ENCODE measurements around the gene GLUL. TPM values are rescaled to one million over a fixed set of nuclear protein-coding genes. Genes with fewer than 3 reads are reported as not detected.
"Not testable (repeated sequence)": the region's sequence is repeated elsewhere in the genome, so short reads cannot be mapped to it uniquely, and the experiment has no call there.

The GLUL gene
- total and polyA plus RNA-seq, 2 donors (not counting 1 experiment from before 2014, with no cell fraction given): 38.9 to 44.2 TPM

DNA sequence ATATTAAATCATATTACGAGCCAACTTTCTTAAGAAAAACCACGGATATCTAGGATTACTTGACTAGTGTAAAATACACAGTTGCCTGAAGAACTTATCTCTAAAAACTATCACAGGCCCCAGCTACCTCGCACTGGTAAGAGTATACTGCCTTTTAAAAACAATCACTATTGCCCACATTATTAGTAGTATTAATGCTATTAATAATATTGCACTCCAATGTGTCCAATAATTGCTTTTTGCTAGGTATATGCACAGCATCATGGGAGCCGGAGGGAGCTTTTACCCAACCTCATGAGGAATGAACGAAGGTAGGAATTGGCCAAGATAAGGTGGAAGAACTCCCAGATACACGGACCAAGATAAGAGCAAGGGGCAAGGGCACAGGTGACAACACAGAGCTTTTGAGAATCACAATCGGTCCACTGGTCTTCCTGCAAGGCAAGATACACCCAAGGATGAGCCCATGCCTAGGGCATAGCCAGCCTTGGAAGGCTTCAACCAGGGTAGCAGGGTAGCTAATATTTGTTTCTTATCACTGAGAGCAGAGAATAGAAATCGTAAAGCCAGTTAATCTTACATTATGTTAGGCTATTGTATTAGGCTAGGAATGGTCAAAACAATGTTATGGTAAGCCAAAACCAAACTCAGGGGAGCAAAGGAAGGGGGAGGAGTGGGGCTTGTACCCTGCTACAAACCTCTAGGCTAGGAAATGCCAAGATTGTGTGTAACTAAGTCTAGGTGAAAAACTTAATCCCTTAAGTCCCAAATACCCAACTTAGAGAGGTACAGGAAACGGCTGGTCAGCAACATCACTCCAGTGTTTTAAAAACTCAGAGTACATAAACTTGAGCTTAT is 9.4 kb downstream of the GLUL start:
- Histone ChIP-seq H3K79me2 (ENCODE audit: control insufficient read depth, insufficient read depth, low read length) (no peaks in the 10 kb centered on the region), H2AFZ (ENCODE audit: insufficient read depth, low read depth, low read length, poor library complexity, severe bottlenecking) (no peak overlapping the region), H3K4me2 (replicated peaks; ENCODE audit: low read depth, low read length, poor library complexity, severe bottlenecking) (no peak overlapping the region), H3K27ac (ENCODE audit: low read length in 2 of 2) (no peak overlapping the region), H4K20me1 (ENCODE audit: control insufficient read depth, insufficient read depth, low read length, poor library complexity, severe bottlenecking) (no peaks in the 10 kb centered on the region), H3K27me3 (replicated peaks in 1 of 4; ENCODE audit: control extremely low read depth in 1 of 4, control insufficient read depth in 3 of 4, insufficient read depth in 4 of 4, low read length in 3 of 4) (no peaks in the 10 kb centered on the region), H3K36me3 (replicated peaks in 1 of 2; ENCODE audit: control extremely low read depth in 1 of 2, control insufficient read depth in 1 of 2, extremely low read depth in 1 of 2, insufficient read depth in 2 of 2, low read length in 1 of 2) (peaks cover 3 to 33% of the 10 kb centered on the region in 2 experiments), H3K9me3 (ENCODE audit: control extremely low read depth in 1 of 3, control insufficient read depth in 2 of 3, insufficient read depth in 1 of 3, low read length in 2 of 3) (no peaks in the 10 kb centered on the region), H3K4me1 (ENCODE audit: control insufficient read depth in 2 of 2, insufficient read depth in 2 of 2, low read length in 2 of 2) (no peaks in the 10 kb centered on the region), H3K4me3 (ENCODE audit: control extremely low read depth in 1 of 5, extremely low read depth in 1 of 5, insufficient read depth in 1 of 5, low read depth in 2 of 5, low read length in 4 of 5) (no peak overlapping the region), H3K9ac (ENCODE audit: low read length) (no peak overlapping the region)
- POLR2A ChIA-PET: interaction anchor here (0.6 kb wide), 1 partner anchor 9 kb away, joined by 7 read pairs; the partner anchor contains the start of gene GLUL
- WGBS (ENCODE audit: insufficient coverage): 96% methylated on average over 4 of the region's 9 CpGs
- H3K4me1 Mint-ChIP-seq: no peaks in the 10 kb centered on the region
- no peaks in the 10 kb centered on the region for H3K27me3 Mint-ChIP-seq
- TF ChIP-seq EZH2 (IDR thresholded peaks at IDR 0.05; ENCODE audit: borderline replicate concordance, insufficient read depth, low read depth, low read length, poor library complexity, severe bottlenecking): no peak
- TF ChIP-seq, protein P1, sequence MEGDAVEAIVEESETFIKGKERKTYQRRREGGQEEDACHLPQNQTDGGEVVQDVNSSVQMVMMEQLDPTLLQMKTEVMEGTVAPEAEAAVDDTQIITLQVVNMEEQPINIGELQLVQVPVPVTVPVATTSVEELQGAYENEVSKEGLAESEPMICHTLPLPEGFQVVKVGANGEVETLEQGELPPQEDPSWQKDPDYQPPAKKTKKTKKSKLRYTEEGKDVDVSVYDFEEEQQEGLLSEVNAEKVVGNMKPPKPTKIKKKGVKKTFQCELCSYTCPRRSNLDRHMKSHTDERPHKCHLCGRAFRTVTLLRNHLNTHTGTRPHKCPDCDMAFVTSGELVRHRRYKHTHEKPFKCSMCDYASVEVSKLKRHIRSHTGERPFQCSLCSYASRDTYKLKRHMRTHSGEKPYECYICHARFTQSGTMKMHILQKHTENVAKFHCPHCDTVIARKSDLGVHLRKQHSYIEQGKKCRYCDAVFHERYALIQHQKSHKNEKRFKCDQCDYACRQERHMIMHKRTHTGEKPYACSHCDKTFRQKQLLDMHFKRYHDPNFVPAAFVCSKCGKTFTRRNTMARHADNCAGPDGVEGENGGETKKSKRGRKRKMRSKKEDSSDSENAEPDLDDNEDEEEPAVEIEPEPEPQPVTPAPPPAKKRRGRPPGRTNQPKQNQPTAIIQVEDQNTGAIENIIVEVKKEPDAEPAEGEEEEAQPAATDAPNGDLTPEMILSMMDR (IDR thresholded peaks at IDR 0.05): no peak
- CTCF ChIA-PET: interaction anchor here (1.1 to 3.3 kb wide), 2 partner anchors 14 to 19 kb away, joined by 3 to 14 read pairs; no protein-coding TSS in a partner anchor
- DNase-seq (no peak), ATAC-seq (ENCODE audit: low read depth) (no peak)
- H3K4me3 Mint-ChIP-seq: no peak overlapping the region
- H3K27ac Mint-ChIP-seq: no peak overlapping the region
- intact Hi-C loops (cut with micrococcal nuclease): no loop called here
- no peaks in the 10 kb centered on the region for H3K9me3 Mint-ChIP-seq (ENCODE audit: insufficient read depth)

- CTCF ChIA-PET: interaction anchor here (3.3 kb wide), 1 partner anchor 16 kb away, joined by 14 read pairs; no protein-coding TSS in a partner anchor
- Histone ChIP-seq H4K20me1 (ENCODE audit: control insufficient read depth, insufficient read depth, low read length, poor library complexity, severe bottlenecking) (no peaks in the 10 kb centered on the region), H3K79me2 (ENCODE audit: control insufficient read depth, insufficient read depth, low read length) (no peaks in the 10 kb centered on the region), H3K36me3 (replicated peaks in 1 of 2; ENCODE audit: control extremely low read depth in 1 of 2, control insufficient read depth in 1 of 2, extremely low read depth in 1 of 2, insufficient read depth in 2 of 2, low read length in 1 of 2) (peaks cover 3 to 15% of the 10 kb centered on the region in 2 experiments), H3K4me1 (ENCODE audit: control insufficient read depth in 2 of 2, insufficient read depth in 2 of 2, low read length in 2 of 2) (no peaks in the 10 kb centered on the region), H3K4me3 (ENCODE audit: control extremely low read depth in 1 of 5, extremely low read depth in 1 of 5, insufficient read depth in 1 of 5, low read depth in 2 of 5, low read length in 4 of 5) (no peak overlapping the region), H3K27me3 (replicated peaks in 1 of 4; ENCODE audit: control extremely low read depth in 1 of 4, control insufficient read depth in 3 of 4, insufficient read depth in 4 of 4, low read length in 3 of 4) (no peaks in the 10 kb centered on the region), H3K9ac (ENCODE audit: low read length) (no peak overlapping the region), H3K9me3 (ENCODE audit: control extremely low read depth in 1 of 3, control insufficient read depth in 2 of 3, insufficient read depth in 1 of 3, low read length in 2 of 3) (no peaks in the 10 kb centered on the region), H3K27ac (ENCODE audit: low read length in 2 of 2) (no peak overlapping the region), H3K4me2 (replicated peaks; ENCODE audit: low read depth, low read length, poor library complexity, severe bottlenecking) (no peak overlapping the region), H2AFZ (ENCODE audit: insufficient read depth, low read depth, low read length, poor library complexity, severe bottlenecking) (no peak overlapping the region)
- WGBS (ENCODE audit: insufficient coverage): 92% methylated on average over 2 of the region's 4 CpGs
- no peaks in the 10 kb centered on the region for H3K4me1 Mint-ChIP-seq
- no peak overlapping the region for H3K4me3 Mint-ChIP-seq
- intact Hi-C loops (cut with micrococcal nuclease): no loop called here
- no peaks in the 10 kb centered on the region for H3K27me3 Mint-ChIP-seq
- TF ChIP-seq EZH2 (IDR thresholded peaks at IDR 0.05; ENCODE audit: borderline replicate concordance, insufficient read depth, low read depth, low read length, poor library complexity, severe bottlenecking): no peak
- TF ChIP-seq, protein P1 (IDR thresholded peaks at IDR 0.05): no peak
- DNase-seq: no peak
- no peak overlapping the region for H3K27ac Mint-ChIP-seq
- ATAC-seq (ENCODE audit: low read depth): no peak
- H3K9me3 Mint-ChIP-seq (ENCODE audit: insufficient read depth): no peaks in the 10 kb centered on the region
- POLR2A ChIA-PET: no interaction called here
Measured at GRCh38 chr1:182380199-182380598, 11.4 kb downstream of the GLUL start.

DNA sequence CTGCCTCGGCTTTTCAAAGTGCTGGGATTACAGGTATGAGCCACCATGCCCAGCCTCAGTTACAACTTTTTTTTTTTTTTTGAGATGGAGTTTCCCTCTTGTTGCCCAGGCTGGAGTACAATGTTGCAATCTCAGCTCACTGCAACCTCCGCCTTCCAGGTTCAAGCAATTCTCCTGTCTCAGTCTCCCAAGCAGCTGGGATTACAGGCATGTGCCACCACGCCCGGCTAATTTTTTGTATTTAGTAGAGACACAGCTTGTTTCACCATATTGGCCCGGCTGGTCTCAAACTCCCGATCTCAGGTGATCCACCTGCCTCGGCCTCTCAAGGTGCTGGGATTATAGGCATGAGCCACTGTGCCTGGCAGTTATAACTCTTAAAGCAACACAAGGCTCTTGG is 11.8 kb downstream of the GLUL start:
- H3K79me2 ChIP-seq (ENCODE audit: control insufficient read depth, insufficient read depth, low read length); H3K4me1 ChIP-seq (ENCODE audit: control insufficient read depth in 2 of 2, insufficient read depth in 2 of 2, low read length in 2 of 2); H3K4me2 ChIP-seq (replicated peaks; ENCODE audit: low read depth, low read length, poor library complexity, severe bottlenecking); H3K9ac ChIP-seq (ENCODE audit: low read length); intact Hi-C loops (cut with micrococcal nuclease); H3K27me3 ChIP-seq (replicated peaks in 1 of 4; ENCODE audit: control extremely low read depth in 1 of 4, control insufficient read depth in 3 of 4, insufficient read depth in 4 of 4, low read length in 3 of 4); H3K4me3 Mint-ChIP-seq; H3K9me3 ChIP-seq (ENCODE audit: control extremely low read depth in 1 of 3, control insufficient read depth in 2 of 3, insufficient read depth in 1 of 3, low read length in 2 of 3); H3K27me3 Mint-ChIP-seq; ATAC-seq (ENCODE audit: low read depth); H3K27ac ChIP-seq (ENCODE audit: low read length in 2 of 2); POLR2A ChIA-PET; H3K27ac Mint-ChIP-seq; H3K4me3 ChIP-seq (ENCODE audit: control extremely low read depth in 1 of 5, extremely low read depth in 1 of 5, insufficient read depth in 1 of 5, low read depth in 2 of 5, low read length in 4 of 5); DNase-seq; H3K4me1 Mint-ChIP-seq; H2AFZ ChIP-seq (ENCODE audit: insufficient read depth, low read depth, low read length, poor library complexity, severe bottlenecking); H3K9me3 Mint-ChIP-seq (ENCODE audit: insufficient read depth); H4K20me1 ChIP-seq (ENCODE audit: control insufficient read depth, insufficient read depth, low read length, poor library complexity, severe bottlenecking): not testable (repeated sequence)
- CTCF ChIA-PET: interaction anchor here (3.3 kb wide), 1 partner anchor 16 kb away, joined by 14 read pairs; no protein-coding TSS in a partner anchor
- peaks cover 3 to 14% of the 10 kb centered on the region in 2 experiments for H3K36me3 ChIP-seq (replicated peaks in 1 of 2; ENCODE audit: control extremely low read depth in 1 of 2, control insufficient read depth in 1 of 2, extremely low read depth in 1 of 2, insufficient read depth in 2 of 2, low read length in 1 of 2)
- 96% methylated on average over 7 of the region's 7 CpGs for WGBS (ENCODE audit: insufficient coverage)

All from B cell (primary cell).